MCF 10A (cell line): ENCODE results near the gene ACER3. TPM values are rescaled to one million over a fixed set of nuclear protein-coding genes. Genes with fewer than 3 reads are reported as not detected.
"Not testable (repeated sequence)": the region's sequence is repeated elsewhere in the genome, so short reads cannot be mapped to it uniquely, and the experiment has no call there.

Source experiments
- BruUV-seq: library from RNA; stranded (reverse); fragments of 400-500 nt; replicated peaks from 2 replicates; lab custom pipeline; 2021; lab: Mats Ljungman, UMichigan
- CTCF ChIA-PET: fragments of 300-600 bp; sonication (Branson Sonifier 250); formaldehyde crosslinking; extraction: SDS; loops from one replicate; lab custom pipeline; 2021; ENCODE audit warnings: antibody characterized with exemption, inconsistent platforms; lab: Yijun Ruan, JAX
- POLR2A ChIA-PET: fragments of 300-600, 350-650 bp; sonication (Branson Sonifier 250); formaldehyde crosslinking; extraction: SDS; loops from one replicate; lab custom pipeline; 2020; ENCODE audit warnings: antibody characterized with exemption, inconsistent platforms; lab: Yijun Ruan, JAX
- DNase-seq: peaks from one replicate; pipeline ENCODE4 v3.0.0-alpha.2; 2018; ENCODE audit not compliant: unreplicated experiment
- H3K27ac Mint-ChIP-seq: one replicate; pipeline ENCODE4 v1.8.0; 2022; ENCODE audit warnings: mild to moderate bottlenecking, low read depth, mixed read lengths; ENCODE audit not compliant: unreplicated experiment
- H3K27me3 Mint-ChIP-seq: one replicate; pipeline ENCODE4 v1.8.0; 2022; ENCODE audit warnings: mixed read lengths; ENCODE audit not compliant: insufficient read depth, unreplicated experiment
- H3K36me3 Mint-ChIP-seq: one replicate; pipeline ENCODE4 v1.8.0; 2022; ENCODE audit warnings: mild to moderate bottlenecking, moderate library complexity, mixed read lengths; ENCODE audit not compliant: insufficient read depth, unreplicated experiment
- H3K4me1 Mint-ChIP-seq: one replicate; pipeline ENCODE4 v1.8.0; 2022; ENCODE audit warnings: mixed read lengths; ENCODE audit not compliant: insufficient read depth, unreplicated experiment
- H3K4me3 Mint-ChIP-seq: one replicate; pipeline ENCODE4 v1.8.0; 2022; ENCODE audit warnings: mild to moderate bottlenecking, moderate library complexity, mixed read lengths; ENCODE audit not compliant: unreplicated experiment
- H3K9me3 Mint-ChIP-seq: one replicate; pipeline ENCODE4 v1.8.0; 2022; ENCODE audit warnings: mixed read lengths; ENCODE audit not compliant: unreplicated experiment
- CTCF ChIP-seq: fragments of 200-600 bp; IDR thresholded peaks from one replicate; pipeline ENCODE4 v1.8.0; 2022; ENCODE audit warnings: antibody characterized with exemption, mild to moderate bottlenecking; ENCODE audit not compliant: unreplicated experiment
- intact Hi-C: fragments of 100-400 bp; cut with micrococcal nuclease; formaldehyde crosslinking; loops from 2 replicates; pipeline ENCODE4 v1.14.1; 2022
- total RNA-seq: library from RNA; stranded (reverse); gene quantifications from 2 replicates; pipeline ENCODE4 v1.2.3, GENCODE V29; 2022

Gene ACER3
- total RNA-seq, 1 experiment from 2014 or later = 12.7 TPM

- Mint-ChIP-seq H3K36me3 (no peaks in the 10 kb centered on the region), H3K4me1 (no peaks in the 10 kb centered on the region), H3K27ac (no peak overlapping the region), H3K9me3 (no peaks in the 10 kb centered on the region), H3K27me3 (peaks cover 13% of the 10 kb centered on the region), H3K4me3 (no peak overlapping the region)
- no peak for TF ChIP-seq CTCF
- ChIA-PET CTCF (interaction anchor here (0.7 to 1.5 kb wide), 3 partner anchors 10 to 251 kb away, joined by 3 to 16 read pairs (median 4); no protein-coding TSS in a partner anchor), POLR2A (no interaction called here)
- intact Hi-C loops = no loop called here
- no TSS peak for BruUV-seq
- DNase-seq = no peak
These were observed 197.3 kb downstream of the ACER3 start for GRCh38 chr11:77057938-77058474.

- TF ChIP-seq CTCF = no peak
- Mint-ChIP-seq H3K27ac (no peak overlapping the region), H3K4me3 (no peak overlapping the region), H3K9me3 (no peaks in the 10 kb centered on the region), H3K36me3 (no peaks in the 10 kb centered on the region), H3K27me3 (peaks cover 13% of the 10 kb centered on the region), H3K4me1 (no peaks in the 10 kb centered on the region)
- CTCF ChIA-PET = interaction anchor here (0.6 to 1.0 kb wide), 3 partner anchors 11 to 253 kb away, joined by 3 to 16 read pairs (median 3); no protein-coding TSS in a partner anchor
- BruUV-seq = no TSS peak
- DNase-seq = no peak
- POLR2A ChIA-PET = no interaction called here
- intact Hi-C loops = no loop called here
These were observed 198.2 kb downstream of the ACER3 start for GRCh38 chr11:77058900-77059299.

GRCh38 chr11:77059806-77060205 is 199.1 kb downstream of the ACER3 start:
- ChIA-PET POLR2A (no interaction called here), CTCF (interaction anchor here (0.5 to 1.2 kb wide), 2 partner anchors 30 to 308 kb away, joined by 3 read pairs; no protein-coding TSS in a partner anchor)
- Mint-ChIP-seq H3K4me1 (no peaks in the 10 kb centered on the region), H3K36me3 (no peaks in the 10 kb centered on the region), H3K9me3 (no peaks in the 10 kb centered on the region), H3K27me3 (peaks cover 13% of the 10 kb centered on the region), H3K27ac (no peak overlapping the region), H3K4me3 (no peak overlapping the region)
- BruUV-seq = no TSS peak
- intact Hi-C loops = no loop called here
- no peak for DNase-seq
- no peak for TF ChIP-seq CTCF

- Mint-ChIP-seq H3K27ac (no peak overlapping the region), H3K4me1 (no peaks in the 10 kb centered on the region), H3K9me3 (no peaks in the 10 kb centered on the region), H3K4me3 (no peak overlapping the region), H3K27me3 (peaks cover 13% of the 10 kb centered on the region), H3K36me3 (no peaks in the 10 kb centered on the region)
- ChIA-PET CTCF (interaction anchor here (0.5 to 1.2 kb wide), 2 partner anchors 30 to 308 kb away, joined by 3 read pairs; no protein-coding TSS in a partner anchor), POLR2A (no interaction called here)
- BruUV-seq = no TSS peak
- intact Hi-C loops = no loop called here
- DNase-seq = no peak
- TF ChIP-seq CTCF = no peak
These were observed 199.5 kb downstream of the ACER3 start for GRCh38 chr11:77060234-77060633.

- intact Hi-C loops, H3K27ac Mint-ChIP-seq, DNase-seq, BruUV-seq, CTCF ChIA-PET, H3K4me3 Mint-ChIP-seq, H3K9me3 Mint-ChIP-seq, H3K36me3 Mint-ChIP-seq, H3K4me1 Mint-ChIP-seq: not testable (repeated sequence)
- H3K27me3 Mint-ChIP-seq = peaks cover 13% of the 10 kb centered on the region
- POLR2A ChIA-PET = interaction anchor here (0.6 kb wide), 1 partner anchor 297 kb away, joined by 4 read pairs; no protein-coding TSS in a partner anchor
These were observed 200.5 kb downstream of the ACER3 start for GRCh38 chr11:77061258-77061657.
